NCI-H510A (cell line): ENCODE data around the gene PSMB5.

Experiments used
- DNase-seq: peaks from one replicate; lab custom pipeline; 2025; lab: John Stamatoyannopoulos, UW

Gene PSMB5

GRCh38 chr14:23043754-23044153 lies 9.1 kb upstream of the PSMB5 start:
- no peak for DNase-seq

- no peak for DNase-seq
Observed at GRCh38 chr14:23043145-23043544, 8.4 kb upstream of the PSMB5 start.

GRCh38 chr14:23042162-23042965 lies 7.7 kb upstream of the PSMB5 start, which contains the start of gene PSMB11:
Gene PSMB11 (plus strand): TSS chr14:23042212. CDS start chr14:23042226, 14 bp downstream.
- no peak for DNase-seq

- DNase-seq, result no peak
Observed at GRCh38 chr14:23041729-23042128, 7.0 kb upstream of the PSMB5 start.

GRCh38 chr14:23040100-23040499 lies 5.4 kb upstream of the PSMB5 start:
- DNase-seq, result no peak

- DNase-seq, result no peak
Observed at GRCh38 chr14:23035303-23036144, 824 bp upstream of the PSMB5 start.

- no peak for DNase-seq
Observed at GRCh38 chr14:23033801-23034497, 751 bp downstream of the PSMB5 start.

GRCh38 chr14:23033251-23033727 lies 1.4 kb downstream of the PSMB5 start:
- no peak for DNase-seq

GRCh38 chr14:23030936-23031335 lies 3.8 kb downstream of the PSMB5 start:
- DNase-seq, result no peak

GRCh38 chr14:23028799-23029198 lies 5.9 kb downstream of the PSMB5 start:
- no peak for DNase-seq

GRCh38 chr14:23025151-23025814 lies 9.4 kb downstream of the PSMB5 start:
- DNase-seq, result no peak

- DNase-seq, result no peak
Observed at GRCh38 chr14:23024612-23025075, 10.1 kb downstream of the PSMB5 start.

- no peak for DNase-seq
Observed at GRCh38 chr14:23023795-23024152, 10.9 kb downstream of the PSMB5 start.

- no peak for DNase-seq
Observed at GRCh38 chr14:23023022-23023794, 11.5 kb downstream of the PSMB5 start.

GRCh38 chr14:23021889-23022442 lies 12.7 kb downstream of the PSMB5 start:
- no peak for DNase-seq

GRCh38 chr14:23021434-23021833 lies 13.3 kb downstream of the PSMB5 start:
- no peak for DNase-seq

GRCh38 chr14:23020143-23021128 lies 14.3 kb downstream of the PSMB5 start:
- DNase-seq, result no peak

GRCh38 chr14:23018107-23018506 lies 16.6 kb downstream of the PSMB5 start:
- DNase-seq, result no peak

GRCh38 chr14:23017091-23017490 lies 17.6 kb downstream of the PSMB5 start:
- no peak for DNase-seq
